Right cardiac atrium (tissue), 5 donors: ENCODE results near the gene FGFRL1. TPM values are rescaled to one million over a fixed set of nuclear protein-coding genes. Genes with fewer than 3 reads are reported as not detected.
A peak's percentile ranks its signal among the peaks of the same experiment; 100 is the strongest.
"Not testable (repeated sequence)": the region's sequence is repeated elsewhere in the genome, so short reads cannot be mapped to it uniquely, and the experiment has no call there.

Experiments used
- ATAC-seq, 2 donors: fragments of 200-7000 bp; cut with Tn5 transposase; one replicate each; pipeline versions ENCODE4 v1.8.0 to v1.9.1; 2020; ENCODE audit warnings: moderate library complexity in 2 of 2, mild to moderate bottlenecking in 1 of 2
- DNase-seq, 3 donors: peaks; one replicate each; pipeline ENCODE4 v3.0.0-alpha.2; 2020
- H3K27ac ChIP-seq: one replicate; pipeline ENCODE4 v1.5.1; 2013; ENCODE audit warnings: mild to moderate bottlenecking, low read length, control low read depth, moderate library complexity
- H3K27me3 ChIP-seq: one replicate; pipeline ENCODE4 v1.6.1; 2013; ENCODE audit not compliant: control insufficient read depth, insufficient read depth
- H3K4me1 ChIP-seq: one replicate; pipeline ENCODE4 v1.6.1; 2013; ENCODE audit warnings: low read length; ENCODE audit not compliant: control insufficient read depth, insufficient read depth
- H3K4me3 ChIP-seq: one replicate; pipeline ENCODE4 v1.5.1; 2013; ENCODE audit warnings: low read length, control low read depth
- H3K9me3 ChIP-seq: one replicate; pipeline ENCODE4 v1.6.1; 2013; ENCODE audit warnings: low read length; ENCODE audit not compliant: control insufficient read depth
- WGBS: extraction: QIAGEN DNeasy Blood & Tissue Kit; methylation state at CpG from one replicate; pipeline ENCODE4 v1.1.7; 2013; 5-methylcytosine and 5-hydroxymethylcytosine counted together
- intact Hi-C, 4 donors: fragments of 100-400 bp; cut with DNase I; formaldehyde crosslinking; loops; one replicate each; pipeline versions ENCODE4 v1.11.0 to v1.14.0; 2022 to 2023
- polyA plus RNA-seq: library from polyadenylated mRNA; stranded (reverse); fragments of 200-250 nt; gene quantifications from one replicate; pipeline ENCODE4 v1.2.3, GENCODE V29; 2013
- total RNA-seq, 4 donors: library from RNA; stranded (reverse); fragmentation: NEBNext Ultra II Directional; extraction: Animal tissue kit (Norgen Biotek cat#: 25700); gene quantifications; one replicate each; pipeline ENCODE4 v1.2.1, GENCODE V29; 2021
- donor health status: healthy with polysubstance abuse.
- donor health status: DM: no; HTN: yes; CAD: no.
- donor health status: DM: no; HTN: no; CAD: no.
- donor health status: DM: no; HTN: yes; CAD: no; lungs with severe emphysema.
- donor health status: DM: yes; HTN: yes; CAD: no.

FGFRL1 gene
- total and polyA plus RNA-seq, 5 donors, result 17.4 to 21.7 (median 19.2) TPM

GRCh38 chr4:996030-996996, 15.1 kb upstream of the FGFRL1 start:
- Histone ChIP-seq H3K4me1 (no peaks in the 10 kb centered on the region), H3K9me3 (no peaks in the 10 kb centered on the region), H3K27me3 (no peaks in the 10 kb centered on the region), H3K4me3 (no peak overlapping the region), H3K27ac (no peak overlapping the region)
- intact Hi-C loops, result no loop called here
- peak; percentile 14 to 46 (median 44) for DNase-seq
- no peak for ATAC-seq
- 64% methylated on average over 15 of the region's 15 CpGs for WGBS

DNA sequence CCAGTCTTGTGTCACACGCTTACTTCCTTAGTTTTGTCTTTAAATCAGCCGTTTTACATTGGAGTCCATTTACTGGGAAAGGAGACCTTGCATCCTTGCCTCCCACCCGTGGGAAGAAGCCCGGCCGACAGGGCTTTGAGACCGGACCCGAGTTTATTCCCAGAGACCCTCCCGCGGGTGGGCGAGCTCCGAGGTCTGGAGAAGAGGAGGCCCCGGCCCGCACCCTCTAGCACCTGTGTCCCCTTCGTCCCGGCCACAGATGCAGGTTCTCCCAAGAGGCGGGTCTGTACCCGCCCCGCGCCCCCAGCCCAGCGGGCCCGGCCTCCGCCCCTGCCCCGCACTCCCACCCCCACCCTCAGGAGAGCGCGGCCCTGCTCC, 14.4 kb upstream of the FGFRL1 start:
- H3K9me3 ChIP-seq, result no peaks in the 10 kb centered on the region
- DNase-seq (peak; percentile 21 to 48 (median 24)), ATAC-seq (no peak)
- peak overlapping the region; percentile 46 for H3K4me3 ChIP-seq
- no peaks in the 10 kb centered on the region for H3K27me3 ChIP-seq
- no peaks in the 10 kb centered on the region for H3K4me1 ChIP-seq
- 6% methylated on average over 25 of the region's 25 CpGs for WGBS
- intact Hi-C loops, result no loop called here
- H3K27ac ChIP-seq, result no peak overlapping the region

DNA sequence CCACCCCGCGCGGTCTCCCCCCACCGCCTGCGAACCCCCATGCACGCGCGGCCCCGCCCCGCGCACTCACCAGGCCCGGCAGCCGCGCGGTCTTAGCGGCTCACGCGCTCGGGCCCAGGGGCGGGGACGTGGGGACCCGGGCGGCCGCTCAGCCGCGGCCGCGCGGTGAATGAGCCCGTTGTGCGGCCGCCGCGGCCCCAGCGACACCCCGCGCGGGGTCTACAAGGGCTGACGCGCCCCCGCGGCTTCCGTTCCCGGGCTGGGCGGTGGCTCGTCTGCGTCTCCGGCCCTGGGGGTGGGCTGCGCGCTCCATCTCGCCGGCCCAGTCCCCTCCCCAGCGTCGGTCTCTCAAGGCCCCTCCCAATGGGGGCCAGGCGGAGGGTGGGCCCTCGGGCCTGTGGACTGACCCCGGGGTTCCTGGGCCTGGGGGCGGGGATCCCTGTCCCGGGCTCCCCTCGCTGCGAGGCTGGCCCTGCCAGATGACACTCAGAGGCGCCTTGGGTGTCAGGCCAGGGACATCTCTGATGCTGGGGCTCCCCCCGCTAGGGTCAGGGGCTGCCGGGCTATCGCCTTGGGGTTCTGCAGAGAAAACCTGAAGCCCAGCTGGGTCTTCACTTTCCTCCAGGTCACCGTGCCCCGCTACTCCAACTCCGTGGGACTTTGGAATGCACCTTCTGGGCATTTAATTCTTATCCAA, 13.9 kb upstream of the FGFRL1 start:
- ATAC-seq, result peak; percentile 10 to 20
- Histone ChIP-seq H3K27me3 (no peaks in the 10 kb centered on the region), H3K4me3 (peak overlapping the region; percentile 46), H3K27ac (no peak overlapping the region), H3K9me3 (no peaks in the 10 kb centered on the region), H3K4me1 (no peaks in the 10 kb centered on the region)
- 2% methylated on average over 68 of the region's 68 CpGs for WGBS
- intact Hi-C loops, result no loop called here
- DNase-seq, result peak; percentile 20 to 66 (median 63)

DNA sequence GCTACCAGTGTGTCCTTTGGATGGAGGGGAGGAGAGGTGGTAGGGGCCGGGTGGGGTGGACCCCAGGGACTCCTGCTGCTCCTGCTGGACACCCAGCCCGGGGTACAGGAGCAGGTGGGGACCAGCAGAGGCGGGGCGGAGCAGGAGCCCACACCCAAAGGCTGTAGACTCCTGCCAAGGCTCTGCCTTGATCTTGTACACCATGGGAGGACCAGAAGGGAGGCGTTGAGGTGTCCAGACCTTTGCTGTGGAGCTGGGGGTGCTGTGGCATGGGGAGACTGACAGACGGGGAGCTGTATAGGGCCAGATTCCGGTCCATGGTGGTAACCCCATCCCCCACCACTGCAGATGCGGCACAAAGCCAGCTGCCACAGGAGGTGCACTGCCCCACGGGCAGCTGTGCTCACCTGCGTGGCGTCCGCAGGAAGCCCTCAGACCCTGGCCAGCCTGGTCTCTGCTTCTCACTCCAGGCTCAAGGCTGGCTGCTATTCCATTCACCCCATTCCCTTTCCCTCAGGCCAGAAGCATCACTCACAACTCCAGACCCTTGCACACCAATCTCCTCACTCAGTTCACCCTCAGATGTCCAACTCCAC, 13.2 kb upstream of the FGFRL1 start:
- DNase-seq, result peak; percentile 10 to 51 (median 46)
- intact Hi-C loops, result no loop called here
- WGBS, result 43% methylated on average over 12 of the region's 12 CpGs
- no peak overlapping the region for H3K4me3 ChIP-seq
- H3K27ac ChIP-seq, result no peak overlapping the region
- no peaks in the 10 kb centered on the region for H3K27me3 ChIP-seq
- no peaks in the 10 kb centered on the region for H3K9me3 ChIP-seq
- no peaks in the 10 kb centered on the region for H3K4me1 ChIP-seq
- ATAC-seq, result no peak

DNA sequence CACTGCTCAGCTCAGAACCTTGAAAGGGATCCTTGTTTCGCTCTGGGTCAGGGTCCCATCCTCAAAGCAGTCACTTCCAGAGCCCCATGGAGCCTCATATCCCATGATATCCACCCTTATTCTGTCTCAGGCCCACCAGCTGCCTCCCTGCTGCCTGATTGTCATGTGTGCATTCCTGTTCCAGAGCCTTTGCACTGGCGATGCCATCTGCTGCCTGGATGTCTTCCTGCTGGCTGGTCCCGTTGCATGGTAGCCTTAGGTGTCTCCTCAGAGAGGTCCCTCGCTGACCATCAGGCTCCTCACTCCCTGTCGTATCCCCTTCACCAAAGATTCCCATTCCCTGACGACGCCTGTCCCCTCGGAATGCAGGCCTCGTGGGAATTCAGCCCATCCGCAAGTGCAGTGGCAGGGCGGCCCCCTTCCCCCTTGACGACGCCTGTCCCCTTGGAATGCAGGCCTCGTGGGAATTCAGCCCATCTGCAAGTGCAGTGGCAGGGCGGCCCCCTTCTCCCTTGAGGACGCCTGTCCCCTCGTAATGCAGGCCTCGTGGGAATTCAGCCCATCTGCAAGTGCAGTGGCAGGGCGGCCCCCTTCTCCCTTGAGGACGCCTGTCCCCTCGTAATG, 12.1 kb upstream of the FGFRL1 start:
- H3K27me3 ChIP-seq, H3K27ac ChIP-seq, H3K4me3 ChIP-seq, intact Hi-C loops, ATAC-seq, H3K9me3 ChIP-seq, H3K4me1 ChIP-seq: not testable (repeated sequence)
- WGBS, result 36% methylated on average over 16 of the region's 21 CpGs
- DNase-seq, result peak in 2 of 3 donors; percentile 32 to 33

- no peak overlapping the region for H3K27ac ChIP-seq
- DNase-seq (peak in 2 of 3 donors; percentile 29 to 49), ATAC-seq (no peak)
- H3K9me3 ChIP-seq, result no peaks in the 10 kb centered on the region
- H3K4me1 ChIP-seq, result no peaks in the 10 kb centered on the region
- H3K27me3 ChIP-seq, result no peaks in the 10 kb centered on the region
- WGBS, result 56% methylated on average over 18 of the region's 18 CpGs
- intact Hi-C loops, result no loop called here
- H3K4me3 ChIP-seq, result no peak overlapping the region
Observed at GRCh38 chr4:999882-1000425, 11.5 kb upstream of the FGFRL1 start.

GRCh38 chr4:1000686-1001260, 10.7 kb upstream of the FGFRL1 start:
- 92% methylated on average over 15 of the region's 15 CpGs for WGBS
- H3K4me3 ChIP-seq, result no peak overlapping the region
- intact Hi-C loops, result no loop called here
- no peaks in the 10 kb centered on the region for H3K9me3 ChIP-seq
- DNase-seq, result peak in 2 of 3 donors; percentile 49 to 67
- no peaks in the 10 kb centered on the region for H3K27me3 ChIP-seq
- no peaks in the 10 kb centered on the region for H3K4me1 ChIP-seq
- ATAC-seq, result no peak
- H3K27ac ChIP-seq, result no peak overlapping the region

DNA sequence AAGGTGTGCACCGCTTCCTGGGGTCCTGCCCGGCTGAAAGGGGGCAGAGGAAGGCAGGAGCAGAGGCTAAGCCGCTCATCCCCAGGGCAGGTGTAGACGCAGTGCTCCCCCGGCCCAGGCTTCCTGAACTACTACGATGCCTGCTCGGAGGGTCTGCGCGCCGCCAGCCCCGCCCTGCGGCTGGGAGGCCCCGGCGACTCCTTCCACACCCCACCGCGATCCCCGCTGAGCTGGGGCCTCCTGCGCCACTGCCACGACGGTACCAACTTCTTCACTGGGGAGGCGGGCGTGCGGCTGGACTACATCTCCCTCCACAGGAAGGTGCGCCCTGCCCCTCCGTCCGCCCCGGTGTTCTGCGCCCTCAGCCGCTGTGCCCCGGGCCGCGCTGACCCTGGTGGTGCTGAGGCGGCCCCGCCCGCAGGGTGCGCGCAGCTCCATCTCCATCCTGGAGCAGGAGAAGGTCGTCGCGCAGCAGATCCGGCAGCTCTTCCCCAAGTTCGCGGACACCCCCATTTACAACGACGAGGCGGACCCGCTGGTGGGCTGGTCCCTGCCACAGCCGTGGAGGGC, 9.8 kb upstream of the FGFRL1 start:
- 19% methylated on average over 48 of the region's 48 CpGs for WGBS

DNA sequence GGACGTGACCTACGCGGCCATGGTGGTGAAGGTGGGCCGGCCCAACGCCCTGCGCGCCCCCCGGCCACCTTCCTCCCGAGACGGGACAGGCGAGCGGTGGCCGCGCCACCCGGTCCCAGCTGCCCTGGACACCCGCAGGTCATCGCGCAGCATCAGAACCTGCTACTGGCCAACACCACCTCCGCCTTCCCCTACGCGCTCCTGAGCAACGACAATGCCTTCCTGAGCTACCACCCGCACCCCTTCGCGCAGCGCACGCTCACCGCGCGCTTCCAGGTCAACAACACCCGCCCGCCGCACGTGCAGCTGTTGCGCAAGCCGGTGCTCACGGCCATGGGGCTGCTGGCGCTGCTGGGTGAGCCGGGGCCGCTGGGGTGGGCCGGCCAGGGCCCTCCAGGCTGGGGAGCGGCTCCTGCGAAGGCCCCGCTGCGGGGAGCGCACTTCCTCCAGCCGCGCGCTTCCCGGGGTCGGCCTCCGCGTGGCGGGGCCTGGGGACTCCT, 9.2 kb upstream of the FGFRL1 start:
- Histone ChIP-seq H3K4me1 (no peaks in the 10 kb centered on the region), H3K27ac (no peak overlapping the region), H3K4me3 (no peak overlapping the region), H3K9me3 (no peaks in the 10 kb centered on the region), H3K27me3 (no peaks in the 10 kb centered on the region)
- 3% methylated on average over 54 of the region's 54 CpGs for WGBS
- no peak for ATAC-seq
- intact Hi-C loops, result no loop called here
- DNase-seq, result peak in 2 of 3 donors; percentile 65 to 71

More for the DNA sequence above, 9.8 kb upstream of the FGFRL1 start:
- no peak for ATAC-seq
- Histone ChIP-seq H3K27ac (no peak overlapping the region), H3K27me3 (no peaks in the 10 kb centered on the region), H3K4me1 (no peaks in the 10 kb centered on the region), H3K9me3 (no peaks in the 10 kb centered on the region), H3K4me3 (no peak overlapping the region)
- DNase-seq, result peak in 2 of 3 donors; percentile 21 to 49
- intact Hi-C loops, result no loop called here
